ENCODE results near the gene RNU2-63P. TPM values are rescaled to one million over a fixed set of nuclear protein-coding genes. Genes with fewer than 3 reads are reported as not detected.

Gene RNU2-63P
- total RNA-seq, 1 donor from 2014 or later: 8.2 TPM

DNA sequence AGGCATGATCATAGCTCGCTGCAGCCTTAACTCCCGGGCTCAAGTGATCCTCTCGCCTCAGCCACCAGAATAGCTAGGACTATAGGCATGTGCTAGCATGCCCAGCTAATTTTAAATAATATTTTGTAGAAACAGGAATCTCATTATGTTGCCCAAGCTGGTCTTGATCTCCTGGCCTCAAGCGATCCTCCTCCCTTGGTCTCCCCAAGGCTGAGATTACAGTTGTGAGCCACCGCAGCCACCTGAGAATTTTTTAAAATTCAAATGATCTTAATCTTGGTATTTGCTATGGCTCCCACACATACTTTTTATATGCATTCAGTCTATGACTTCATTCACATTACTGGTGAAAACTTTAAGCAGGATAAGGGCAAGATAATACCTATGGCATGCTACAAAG lies 26.1 kb upstream of the RNU2-63P start:
- no peak overlapping the region for H3K27ac Mint-ChIP-seq (ENCODE audit: unreplicated experiment)
- no peaks in the 10 kb centered on the region for H3K36me3 Mint-ChIP-seq (ENCODE audit: unreplicated experiment)
- no peak for DNase-seq
- H3K9me3 Mint-ChIP-seq (ENCODE audit: unreplicated experiment): peaks cover 1% of the 10 kb centered on the region
- no peaks in the 10 kb centered on the region for H3K4me1 Mint-ChIP-seq (ENCODE audit: low read depth, unreplicated experiment)
- TF ChIP-seq, protein P1, sequence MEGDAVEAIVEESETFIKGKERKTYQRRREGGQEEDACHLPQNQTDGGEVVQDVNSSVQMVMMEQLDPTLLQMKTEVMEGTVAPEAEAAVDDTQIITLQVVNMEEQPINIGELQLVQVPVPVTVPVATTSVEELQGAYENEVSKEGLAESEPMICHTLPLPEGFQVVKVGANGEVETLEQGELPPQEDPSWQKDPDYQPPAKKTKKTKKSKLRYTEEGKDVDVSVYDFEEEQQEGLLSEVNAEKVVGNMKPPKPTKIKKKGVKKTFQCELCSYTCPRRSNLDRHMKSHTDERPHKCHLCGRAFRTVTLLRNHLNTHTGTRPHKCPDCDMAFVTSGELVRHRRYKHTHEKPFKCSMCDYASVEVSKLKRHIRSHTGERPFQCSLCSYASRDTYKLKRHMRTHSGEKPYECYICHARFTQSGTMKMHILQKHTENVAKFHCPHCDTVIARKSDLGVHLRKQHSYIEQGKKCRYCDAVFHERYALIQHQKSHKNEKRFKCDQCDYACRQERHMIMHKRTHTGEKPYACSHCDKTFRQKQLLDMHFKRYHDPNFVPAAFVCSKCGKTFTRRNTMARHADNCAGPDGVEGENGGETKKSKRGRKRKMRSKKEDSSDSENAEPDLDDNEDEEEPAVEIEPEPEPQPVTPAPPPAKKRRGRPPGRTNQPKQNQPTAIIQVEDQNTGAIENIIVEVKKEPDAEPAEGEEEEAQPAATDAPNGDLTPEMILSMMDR (IDR thresholded peaks at IDR 0.05; ENCODE audit: partially characterized antibody, unreplicated experiment): no peak
- H3K4me3 Mint-ChIP-seq (ENCODE audit: unreplicated experiment): no peak overlapping the region
- no peaks in the 10 kb centered on the region for H3K27me3 Mint-ChIP-seq (ENCODE audit: unreplicated experiment)

DNA sequence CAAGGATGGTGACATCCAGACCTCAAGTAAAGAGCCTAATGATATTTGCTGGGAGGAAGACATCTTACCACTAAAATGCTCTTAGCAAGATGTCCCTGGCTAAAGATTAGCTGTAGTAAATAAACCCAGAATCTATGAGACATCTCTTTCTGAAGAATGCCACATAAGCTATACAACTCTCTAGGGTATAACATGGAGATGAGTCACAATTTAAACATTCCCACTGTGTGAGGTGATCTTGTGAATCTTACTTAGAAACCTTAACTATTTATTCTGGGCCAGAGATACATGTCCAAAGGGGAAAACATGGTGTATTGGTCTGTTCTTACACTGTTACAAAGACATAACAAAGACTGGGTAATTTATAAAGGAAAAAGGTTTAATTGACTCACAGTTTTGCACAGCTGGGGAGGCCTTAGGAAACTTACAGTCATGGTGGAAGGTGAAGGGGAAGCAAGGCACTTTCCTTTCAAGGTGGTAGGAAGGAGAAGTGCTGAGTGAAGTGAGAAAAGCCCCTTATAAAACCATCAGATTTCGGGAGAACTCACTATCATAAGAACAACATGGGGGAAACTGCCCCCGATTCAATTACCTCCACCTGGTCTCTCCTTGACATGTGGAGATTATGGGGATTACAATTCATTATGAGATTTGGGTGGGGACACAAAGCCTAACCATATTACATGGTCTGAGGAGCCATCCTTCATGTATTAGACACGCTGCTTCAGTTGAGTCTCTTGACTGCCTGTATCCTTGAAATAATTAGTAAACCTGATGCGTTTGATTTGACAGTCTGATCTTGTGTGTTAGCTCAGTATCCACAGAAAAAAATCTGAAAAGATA lies 22.1 kb upstream of the RNU2-63P start:
- H3K36me3 Mint-ChIP-seq (ENCODE audit: unreplicated experiment): no peaks in the 10 kb centered on the region
- H3K27me3 Mint-ChIP-seq (ENCODE audit: unreplicated experiment): no peaks in the 10 kb centered on the region
- no peak overlapping the region for H3K27ac Mint-ChIP-seq (ENCODE audit: unreplicated experiment)
- DNase-seq: no peak
- H3K9me3 Mint-ChIP-seq (ENCODE audit: unreplicated experiment): peaks cover 1% of the 10 kb centered on the region
- H3K4me3 Mint-ChIP-seq (ENCODE audit: unreplicated experiment): no peak overlapping the region
- TF ChIP-seq, protein P1 (IDR thresholded peaks at IDR 0.05; ENCODE audit: partially characterized antibody, unreplicated experiment): no peak
- no peaks in the 10 kb centered on the region for H3K4me1 Mint-ChIP-seq (ENCODE audit: low read depth, unreplicated experiment)

DNA sequence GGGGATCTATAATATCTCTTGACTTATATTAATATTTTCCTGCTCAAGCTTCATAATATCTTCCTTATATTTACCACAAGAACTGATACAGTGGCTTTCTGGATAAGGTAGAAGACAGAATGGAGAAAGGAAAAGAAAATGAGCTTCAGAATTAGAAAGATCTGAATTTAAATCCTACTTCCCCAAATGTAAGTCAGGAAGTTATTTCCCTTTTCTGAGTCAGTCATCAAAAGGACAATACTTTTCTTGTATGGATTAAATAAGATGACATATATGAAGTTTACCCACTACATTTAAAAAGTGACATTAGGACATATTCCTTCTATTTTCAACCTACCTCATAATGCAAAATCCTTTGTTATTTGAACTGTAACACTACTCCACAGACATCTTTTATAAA lies 20.3 kb upstream of the RNU2-63P start:
- H3K4me1 Mint-ChIP-seq (ENCODE audit: low read depth, unreplicated experiment): no peaks in the 10 kb centered on the region
- H3K27me3 Mint-ChIP-seq (ENCODE audit: unreplicated experiment): no peaks in the 10 kb centered on the region
- H3K4me3 Mint-ChIP-seq (ENCODE audit: unreplicated experiment): no peak overlapping the region
- no peak overlapping the region for H3K27ac Mint-ChIP-seq (ENCODE audit: unreplicated experiment)
- H3K9me3 Mint-ChIP-seq (ENCODE audit: unreplicated experiment): peaks cover 1% of the 10 kb centered on the region
- H3K36me3 Mint-ChIP-seq (ENCODE audit: unreplicated experiment): no peaks in the 10 kb centered on the region
- TF ChIP-seq, protein P1 (IDR thresholded peaks at IDR 0.05; ENCODE audit: partially characterized antibody, unreplicated experiment): no peak
- no peak for DNase-seq

DNA sequence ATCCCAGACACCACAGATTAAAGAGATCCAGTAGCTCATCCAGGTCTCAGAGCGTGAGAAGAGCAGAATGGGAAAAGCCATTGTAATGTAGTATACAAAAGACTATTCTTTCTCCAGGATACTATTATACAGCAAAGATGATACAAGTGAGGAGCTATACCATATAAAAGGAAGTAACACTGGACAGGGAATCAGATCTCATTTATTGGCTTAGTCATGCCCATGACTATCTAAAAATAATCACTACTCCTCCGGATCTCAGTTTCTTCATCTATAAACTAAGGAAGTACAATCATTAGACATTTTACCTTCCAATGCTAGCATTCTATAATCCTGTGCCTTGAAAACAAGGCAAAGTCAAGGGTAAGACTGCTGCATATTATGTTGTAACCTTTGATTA lies 19.8 kb upstream of the RNU2-63P start:
- Mint-ChIP-seq H3K4me1 (ENCODE audit: low read depth, unreplicated experiment) (no peaks in the 10 kb centered on the region), H3K9me3 (ENCODE audit: unreplicated experiment) (peaks cover 1% of the 10 kb centered on the region), H3K4me3 (ENCODE audit: unreplicated experiment) (no peak overlapping the region)

More for the DNA sequence above, 19.8 kb upstream of the RNU2-63P start:
- Mint-ChIP-seq H3K36me3 (ENCODE audit: unreplicated experiment) (no peaks in the 10 kb centered on the region), H3K27me3 (ENCODE audit: unreplicated experiment) (no peaks in the 10 kb centered on the region), H3K27ac (ENCODE audit: unreplicated experiment) (no peak overlapping the region)
- TF ChIP-seq, protein P1 (IDR thresholded peaks at IDR 0.05; ENCODE audit: partially characterized antibody, unreplicated experiment): no peak
- no peak for DNase-seq
